Measurements from ENCODE around the gene LYPLA2.

DNA sequence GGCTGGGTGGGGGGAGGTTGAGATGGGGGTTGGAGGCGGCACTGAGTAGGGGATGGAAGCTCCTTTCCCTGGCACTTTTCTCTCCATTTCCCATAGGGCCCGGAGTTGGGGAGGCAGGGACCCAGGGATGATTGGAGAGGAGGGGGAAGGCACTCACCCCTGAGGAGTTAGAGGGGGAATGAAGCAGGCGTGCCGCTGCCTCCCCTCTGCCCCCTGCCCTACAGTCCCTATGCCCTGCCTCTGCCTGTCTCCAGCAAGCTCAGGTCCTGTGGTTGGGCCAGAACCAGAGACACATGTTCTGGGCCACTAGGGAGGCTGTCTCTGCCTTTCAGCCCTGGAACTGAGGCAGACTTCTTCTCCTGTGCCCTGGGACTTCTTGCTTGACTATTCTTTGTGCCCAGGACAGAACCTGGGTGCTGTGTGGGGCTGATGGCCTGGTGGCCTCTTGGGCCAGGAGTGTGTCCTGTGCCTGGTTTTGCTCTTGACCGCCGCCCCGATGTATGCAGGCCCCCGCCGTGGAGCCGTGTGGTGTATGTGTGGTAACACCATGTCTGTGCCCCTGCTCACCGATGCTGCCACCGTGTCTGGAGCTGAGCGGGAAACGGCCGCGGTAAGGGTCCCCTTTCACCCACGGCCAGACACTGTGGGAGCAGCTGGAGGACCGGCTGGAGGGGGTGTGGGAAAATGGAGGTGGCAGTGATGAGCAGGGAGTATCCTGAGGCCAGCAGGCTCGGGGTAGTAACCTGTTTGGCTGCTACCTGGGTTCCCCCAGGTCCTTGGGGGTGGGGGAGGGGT is 1.4 kb downstream of the LYPLA2 start:
- TF ChIP-seq, protein P1, sequence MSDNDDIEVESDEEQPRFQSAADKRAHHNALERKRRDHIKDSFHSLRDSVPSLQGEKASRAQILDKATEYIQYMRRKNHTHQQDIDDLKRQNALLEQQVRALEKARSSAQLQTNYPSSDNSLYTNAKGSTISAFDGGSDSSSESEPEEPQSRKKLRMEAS (IDR thresholded peaks at IDR 0.05): no peak
- TF ChIP-seq SP1 (IDR thresholded peaks at IDR 0.05) (no peak), RAD21 (IDR thresholded peaks at IDR 0.05) (no peak), YY1 (IDR thresholded peaks at IDR 0.05) (no peak), GABPA (IDR thresholded peaks at IDR 0.05 in 1 of 2, conservative IDR thresholded peaks at IDR 0.05 in 1 of 2) (no peak)
- TF ChIP-seq, protein P2, sequence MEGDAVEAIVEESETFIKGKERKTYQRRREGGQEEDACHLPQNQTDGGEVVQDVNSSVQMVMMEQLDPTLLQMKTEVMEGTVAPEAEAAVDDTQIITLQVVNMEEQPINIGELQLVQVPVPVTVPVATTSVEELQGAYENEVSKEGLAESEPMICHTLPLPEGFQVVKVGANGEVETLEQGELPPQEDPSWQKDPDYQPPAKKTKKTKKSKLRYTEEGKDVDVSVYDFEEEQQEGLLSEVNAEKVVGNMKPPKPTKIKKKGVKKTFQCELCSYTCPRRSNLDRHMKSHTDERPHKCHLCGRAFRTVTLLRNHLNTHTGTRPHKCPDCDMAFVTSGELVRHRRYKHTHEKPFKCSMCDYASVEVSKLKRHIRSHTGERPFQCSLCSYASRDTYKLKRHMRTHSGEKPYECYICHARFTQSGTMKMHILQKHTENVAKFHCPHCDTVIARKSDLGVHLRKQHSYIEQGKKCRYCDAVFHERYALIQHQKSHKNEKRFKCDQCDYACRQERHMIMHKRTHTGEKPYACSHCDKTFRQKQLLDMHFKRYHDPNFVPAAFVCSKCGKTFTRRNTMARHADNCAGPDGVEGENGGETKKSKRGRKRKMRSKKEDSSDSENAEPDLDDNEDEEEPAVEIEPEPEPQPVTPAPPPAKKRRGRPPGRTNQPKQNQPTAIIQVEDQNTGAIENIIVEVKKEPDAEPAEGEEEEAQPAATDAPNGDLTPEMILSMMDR (IDR thresholded peaks at IDR 0.05; ENCODE audit: low read depth, low read length, missing input control): no peak

Data from liver (tissue), 3 donors.